A673 (cell line): ENCODE results near the gene GART. TPM values are rescaled to one million over a fixed set of nuclear protein-coding genes. Genes with fewer than 3 reads are reported as not detected.
A peak's percentile ranks its signal among the peaks of the same experiment; 100 is the strongest.

ENCODE experiments used
- BruUV-seq: library from RNA; stranded (reverse); fragments of 400-500 nt; replicated peaks from 2 replicates; lab custom pipeline; 2021; lab: Mats Ljungman, UMichigan
- CTCF ChIA-PET: fragments of 300-600 bp; sonication (Branson Sonifier 250); formaldehyde crosslinking; loops from one replicate; lab custom pipeline; 2022; ENCODE audit warnings: antibody characterized with exemption; lab: Charles Lee
- POLR2A ChIA-PET: fragments of 300-600 bp; sonication (Branson Sonifier 250); formaldehyde crosslinking; loops from one replicate; lab custom pipeline; 2022; ENCODE audit warnings: antibody characterized with exemption; ENCODE audit not compliant: low non-redundant PET; lab: Charles Lee
- DNase-seq: peaks from one replicate; pipeline ENCODE4 v3.0.0-alpha.2; 2015; ENCODE audit warnings: low spot score
- H3K27ac ChIP-seq: fragments of 200-600 bp; sonication (generic); 2 replicates; pipeline ENCODE4 v1.5.1; 2016; ENCODE audit warnings: mixed run types, low read depth, mild to moderate bottlenecking, mixed read lengths, antibody characterized with exemption, low read length; ENCODE audit not compliant: poor library complexity, severe bottlenecking
- H3K27me3 ChIP-seq: fragments of 200-600 bp; sonication (generic); replicated peaks from 2 replicates; pipeline ENCODE4 v1.6.1; 2017; ENCODE audit warnings: mixed run types, low read depth, mild to moderate bottlenecking, mixed read lengths, antibody characterized with exemption, low read length; ENCODE audit not compliant: insufficient read depth, poor library complexity
- H3K36me3 ChIP-seq: fragments of 200-600 bp; sonication (generic); 2 replicates; pipeline ENCODE4 v1.6.1; 2016; ENCODE audit warnings: mixed run types, mild to moderate bottlenecking, mixed read lengths, antibody characterized with exemption, low read length; ENCODE audit not compliant: insufficient read depth, poor library complexity, severe bottlenecking
- H3K4me1 ChIP-seq: fragments of 200-600 bp; sonication (generic); 2 replicates; pipeline ENCODE4 v1.6.1; 2017; ENCODE audit warnings: mixed run types, mild to moderate bottlenecking, mixed read lengths, antibody characterized with exemption, low read length; ENCODE audit not compliant: insufficient read depth, poor library complexity, severe bottlenecking
- H3K4me3 ChIP-seq: fragments of 200-600 bp; sonication (generic); 2 replicates; pipeline ENCODE4 v1.5.1; 2016; ENCODE audit warnings: low read depth, mixed run types, mild to moderate bottlenecking, mixed read lengths, low read length; ENCODE audit not compliant: poor library complexity, severe bottlenecking
- H3K9me3 ChIP-seq: fragments of 200-600 bp; sonication (generic); 2 replicates; pipeline ENCODE4 v1.6.1; 2016; ENCODE audit warnings: mixed run types, low read depth, mild to moderate bottlenecking, mixed read lengths, antibody characterized with exemption, low read length; ENCODE audit not compliant: poor library complexity, severe bottlenecking
- EZH2 ChIP-seq: fragments of 200-600 bp; sonication (generic); IDR thresholded peaks from 2 replicates; pipeline ENCODE4 v1.6.1; 2017; ENCODE audit warnings: borderline replicate concordance, low read depth, mild to moderate bottlenecking, mixed read lengths, antibody characterized with exemption, low read length; ENCODE audit not compliant: poor library complexity, severe bottlenecking
- intact Hi-C: fragments of 100-400 bp; cut with micrococcal nuclease; formaldehyde crosslinking; loops from one replicate; pipeline ENCODE4 v1.10.0; 2022; ENCODE audit not compliant: unreplicated experiment
- total RNA-seq: library from RNA; stranded (reverse); gene quantifications from 2 replicates; pipeline ENCODE4 v1.2.3, GENCODE V29; 2021
- TF ChIP-seq, protein P1 (sequence below): fragments of 300-800, 200-600 bp; sonication (generic); conservative IDR thresholded peaks from 2 replicates; pipeline ENCODE4 v1.5.1; 2017; ENCODE audit warnings: low read depth, mild to moderate bottlenecking, antibody characterized with exemption, low read length, moderate library complexity, mixed read lengths

The GART gene
- total RNA-seq, 1 experiment from 2014 or later: 210 TPM

DNA sequence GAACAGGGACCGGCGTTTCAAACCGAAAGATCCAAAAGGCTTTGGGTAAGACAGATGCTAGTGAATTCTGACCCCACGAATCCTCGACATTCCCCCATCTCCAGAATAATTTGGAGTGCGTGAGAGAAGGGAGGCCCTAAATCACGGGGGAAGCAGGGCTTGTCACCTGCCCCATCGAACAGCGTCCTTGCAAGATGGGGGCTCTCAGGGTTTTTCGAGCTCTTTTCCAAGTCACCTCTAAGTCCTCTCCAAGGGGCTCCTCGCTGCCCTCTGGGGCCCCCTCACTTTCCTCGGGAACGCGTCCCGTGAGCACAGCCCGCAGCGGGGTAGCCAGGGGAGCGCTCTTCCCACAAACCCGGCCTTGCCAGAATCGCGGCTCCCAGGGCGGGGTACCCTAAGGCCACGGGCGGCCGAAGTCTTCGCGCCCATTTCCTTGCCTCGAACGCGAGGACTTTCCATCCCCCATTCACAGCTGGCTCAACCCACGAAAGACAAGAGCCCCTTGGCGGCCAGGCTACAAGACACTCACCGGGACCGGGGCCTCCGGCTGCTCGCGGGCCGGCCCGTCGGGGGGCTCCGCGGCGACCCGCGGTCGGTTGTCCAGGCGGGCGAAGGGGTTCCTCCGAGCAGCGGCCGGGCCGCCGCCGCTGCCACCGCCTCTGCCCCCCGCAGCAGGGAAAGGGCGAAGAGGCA lies 46.0 kb upstream of the GART start:
- intact Hi-C loops: loop anchor here (5.0 kb wide), 1 partner anchor 46 kb away; the partner anchor contains the start of genes GART and SON
- Histone ChIP-seq H3K9me3 (no peaks in the 10 kb centered on the region), H3K4me1 (peaks cover 8% of the 10 kb centered on the region), H3K4me3 (peak overlapping the region; percentile 98), H3K27me3 (no peaks in the 10 kb centered on the region), H3K36me3 (peaks cover 32% of the 10 kb centered on the region), H3K27ac (peak overlapping the region; percentile 96)
- TF ChIP-seq EZH2: no peak
- TF ChIP-seq, protein P1, sequence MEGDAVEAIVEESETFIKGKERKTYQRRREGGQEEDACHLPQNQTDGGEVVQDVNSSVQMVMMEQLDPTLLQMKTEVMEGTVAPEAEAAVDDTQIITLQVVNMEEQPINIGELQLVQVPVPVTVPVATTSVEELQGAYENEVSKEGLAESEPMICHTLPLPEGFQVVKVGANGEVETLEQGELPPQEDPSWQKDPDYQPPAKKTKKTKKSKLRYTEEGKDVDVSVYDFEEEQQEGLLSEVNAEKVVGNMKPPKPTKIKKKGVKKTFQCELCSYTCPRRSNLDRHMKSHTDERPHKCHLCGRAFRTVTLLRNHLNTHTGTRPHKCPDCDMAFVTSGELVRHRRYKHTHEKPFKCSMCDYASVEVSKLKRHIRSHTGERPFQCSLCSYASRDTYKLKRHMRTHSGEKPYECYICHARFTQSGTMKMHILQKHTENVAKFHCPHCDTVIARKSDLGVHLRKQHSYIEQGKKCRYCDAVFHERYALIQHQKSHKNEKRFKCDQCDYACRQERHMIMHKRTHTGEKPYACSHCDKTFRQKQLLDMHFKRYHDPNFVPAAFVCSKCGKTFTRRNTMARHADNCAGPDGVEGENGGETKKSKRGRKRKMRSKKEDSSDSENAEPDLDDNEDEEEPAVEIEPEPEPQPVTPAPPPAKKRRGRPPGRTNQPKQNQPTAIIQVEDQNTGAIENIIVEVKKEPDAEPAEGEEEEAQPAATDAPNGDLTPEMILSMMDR: 0 out of 2 replicates have a peak, but pooled peaks have one; percentile 8
- BruUV-seq: no TSS peak
- ChIA-PET CTCF (interaction anchor here (0.5 to 1.7 kb wide), 3 partner anchors 18 to 32 kb away, joined by 3 to 13 read pairs (median 4); no protein-coding TSS in a partner anchor), POLR2A (interaction anchor here (0.6 kb wide), 1 partner anchor 776 kb away, joined by 11 read pairs; no protein-coding TSS in a partner anchor)
- DNase-seq: peak; percentile 53

GRCh38 chr21:33586927-33587326 lies 45.0 kb upstream of the GART start:
- H3K27ac ChIP-seq: no peak overlapping the region
- TF ChIP-seq, protein P1: no peak
- no peak for TF ChIP-seq EZH2
- POLR2A ChIA-PET: no interaction called here
- no peaks in the 10 kb centered on the region for H3K9me3 ChIP-seq
- H3K4me1 ChIP-seq: peaks cover 8% of the 10 kb centered on the region
- peaks cover 40% of the 10 kb centered on the region for H3K36me3 ChIP-seq
- CTCF ChIA-PET: no interaction called here
- intact Hi-C loops: loop anchor here (5.0 kb wide), 1 partner anchor 45 kb away; the partner anchor contains the start of genes GART and SON
- DNase-seq: no peak
- H3K27me3 ChIP-seq: no peaks in the 10 kb centered on the region
- no TSS peak for BruUV-seq
- H3K4me3 ChIP-seq: peak overlapping the region; percentile 98

DNA sequence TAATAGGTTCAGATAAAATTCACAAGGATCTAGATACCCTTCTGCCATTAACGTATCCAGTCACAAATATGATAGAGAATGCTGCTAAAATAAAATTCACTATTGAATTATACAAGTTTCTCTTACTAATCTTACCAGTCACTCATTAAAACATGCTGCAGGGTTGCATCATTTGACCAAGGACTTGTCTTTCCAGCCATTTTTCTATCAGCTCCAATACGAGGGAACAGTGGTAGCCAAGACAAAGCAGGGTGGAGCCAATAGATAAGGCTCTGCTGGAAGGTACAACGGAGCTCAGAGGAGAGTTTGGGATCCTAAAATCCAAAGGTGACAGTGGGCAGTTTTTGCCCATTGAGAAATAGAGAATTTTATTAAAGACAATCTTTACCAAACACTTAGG lies 42.5 kb upstream of the GART start:
- Histone ChIP-seq H3K9me3 (no peaks in the 10 kb centered on the region), H3K36me3 (peaks cover 53% of the 10 kb centered on the region), H3K4me3 (no peak overlapping the region), H3K27me3 (no peaks in the 10 kb centered on the region), H3K27ac (no peak overlapping the region), H3K4me1 (peaks cover 8% of the 10 kb centered on the region)
- no peak for TF ChIP-seq EZH2
- TF ChIP-seq, protein P1: no peak
- intact Hi-C loops: no loop called here
- BruUV-seq: no TSS peak
- ChIA-PET CTCF (no interaction called here), POLR2A (no interaction called here)
- no peak for DNase-seq
